ENCODE measurements around the gene TRIM28. TPM values are rescaled to one million over a fixed set of nuclear protein-coding genes. Genes with fewer than 3 reads are reported as not detected.

The TRIM28 gene
- total and polyA plus RNA-seq, 9 of the 15 experiments (the other 6 are each of a cell fraction or from before 2014, with no cell fraction given): 12.1 to 797 (median 490) TPM

GRCh38 chr19:58519355-58520256 lies 24.3 kb upstream of the TRIM28 start, which contains the start of gene ZBTB45 (continued):
- TF ChIP-seq, protein P1, sequence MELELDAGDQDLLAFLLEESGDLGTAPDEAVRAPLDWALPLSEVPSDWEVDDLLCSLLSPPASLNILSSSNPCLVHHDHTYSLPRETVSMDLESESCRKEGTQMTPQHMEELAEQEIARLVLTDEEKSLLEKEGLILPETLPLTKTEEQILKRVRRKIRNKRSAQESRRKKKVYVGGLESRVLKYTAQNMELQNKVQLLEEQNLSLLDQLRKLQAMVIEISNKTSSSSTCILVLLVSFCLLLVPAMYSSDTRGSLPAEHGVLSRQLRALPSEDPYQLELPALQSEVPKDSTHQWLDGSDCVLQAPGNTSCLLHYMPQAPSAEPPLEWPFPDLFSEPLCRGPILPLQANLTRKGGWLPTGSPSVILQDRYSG (tag; conservative IDR thresholded peaks at IDR 0.05; ENCODE audit: low read depth): no peak
- no peak for TF ChIP-seq GATA2 (CRISPR knock-in tag; IDR thresholded peaks at IDR 0.05)
- TF ChIP-seq ZNF121 (CRISPR knock-in tag; conservative IDR thresholded peaks at IDR 0.05): no peak
- no peak for TF ChIP-seq MCM2 (IDR thresholded peaks at IDR 0.05; ENCODE audit: low read depth)
- TF ChIP-seq ARID1B (IDR thresholded peaks at IDR 0.05): peak; percentile 60
- TF ChIP-seq ZFPM2 (CRISPR knock-in tag; IDR thresholded peaks at IDR 0.05): no peak
- no peak for TF ChIP-seq ZNF140 (CRISPR knock-in tag; IDR thresholded peaks at IDR 0.05)
- no peak for TF ChIP-seq ZNF165 (CRISPR knock-in tag; IDR thresholded peaks at IDR 0.05; ENCODE audit: borderline replicate concordance)
- no peak for TF ChIP-seq SREBF1 (IDR thresholded peaks at IDR 0.05; ENCODE audit: borderline replicate concordance, low read depth, low read length)
- TF ChIP-seq, protein P2, sequence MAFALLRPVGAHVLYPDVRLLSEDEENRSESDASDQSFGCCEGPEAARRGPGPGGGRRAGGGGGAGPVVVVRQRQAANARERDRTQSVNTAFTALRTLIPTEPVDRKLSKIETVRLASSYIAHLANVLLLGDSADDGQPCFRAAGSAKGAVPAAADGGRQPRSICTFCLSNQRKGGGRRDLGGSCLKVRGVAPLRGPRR (CRISPR knock-in tag; IDR thresholded peaks at IDR 0.05): no peak
- TF ChIP-seq, protein P3, sequence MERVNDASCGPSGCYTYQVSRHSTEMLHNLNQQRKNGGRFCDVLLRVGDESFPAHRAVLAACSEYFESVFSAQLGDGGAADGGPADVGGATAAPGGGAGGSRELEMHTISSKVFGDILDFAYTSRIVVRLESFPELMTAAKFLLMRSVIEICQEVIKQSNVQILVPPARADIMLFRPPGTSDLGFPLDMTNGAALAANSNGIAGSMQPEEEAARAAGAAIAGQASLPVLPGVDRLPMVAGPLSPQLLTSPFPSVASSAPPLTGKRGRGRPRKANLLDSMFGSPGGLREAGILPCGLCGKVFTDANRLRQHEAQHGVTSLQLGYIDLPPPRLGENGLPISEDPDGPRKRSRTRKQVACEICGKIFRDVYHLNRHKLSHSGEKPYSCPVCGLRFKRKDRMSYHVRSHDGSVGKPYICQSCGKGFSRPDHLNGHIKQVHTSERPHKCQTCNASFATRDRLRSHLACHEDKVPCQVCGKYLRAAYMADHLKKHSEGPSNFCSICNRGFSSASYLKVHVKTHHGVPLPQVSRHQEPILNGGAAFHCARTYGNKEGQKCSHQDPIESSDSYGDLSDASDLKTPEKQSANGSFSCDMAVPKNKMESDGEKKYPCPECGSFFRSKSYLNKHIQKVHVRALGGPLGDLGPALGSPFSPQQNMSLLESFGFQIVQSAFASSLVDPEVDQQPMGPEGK (CRISPR knock-in tag; IDR thresholded peaks at IDR 0.05; ENCODE audit: borderline replicate concordance): peak; percentile 28; the same call in 1 of the 2 replicates
- TF ChIP-seq ATF1 (CRISPR knock-in tag; IDR thresholded peaks at IDR 0.05): peak; percentile 82
- TF ChIP-seq ATF1 (tag; IDR thresholded peaks at IDR 0.05): peak; percentile 91
- no peak for TF ChIP-seq ZNF655 (CRISPR knock-in tag; IDR thresholded peaks at IDR 0.05)

Measured in K562 (cell line).